Astrocyte (in vitro differentiated cells and primary cell): ENCODE results near the gene MYO1E. TPM values are rescaled to one million over a fixed set of nuclear protein-coding genes. Genes with fewer than 3 reads are reported as not detected.
A peak's percentile ranks its signal among the peaks of the same experiment; 100 is the strongest.
"Not testable (repeated sequence)": the region's sequence is repeated elsewhere in the genome, so short reads cannot be mapped to it uniquely, and the experiment has no call there.

Source experiments
- DNase-seq: peaks from one replicate; pipeline ENCODE4 v3.0.0-alpha.2; 2010; ENCODE audit warnings: low read depth
- FAIRE-seq: peaks from 2 replicates; lab custom pipeline; 2011; peaks lifted over from hg19 to GRCh38; lab: Jason Lieb, UNC
- H2AFZ ChIP-seq: 2 replicates; pipeline ENCODE4 v1.6.0; 2012; ENCODE audit warnings: low read depth, low read length, inconsistent platforms
- H3K27ac ChIP-seq: 2 replicates; pipeline ENCODE4 v1.5.1; 2011; ENCODE audit warnings: low read depth, low read length, inconsistent platforms
- H3K27me3 ChIP-seq: 2 replicates; pipeline ENCODE4 v1.6.0; 2011; ENCODE audit warnings: low read length, inconsistent platforms; ENCODE audit not compliant: insufficient read depth
- H3K36me3 ChIP-seq: 2 replicates; pipeline ENCODE4 v1.5.1; 2011; ENCODE audit warnings: low read length, inconsistent platforms; ENCODE audit not compliant: insufficient read depth
- H3K4me1 ChIP-seq: 2 replicates; pipeline ENCODE4 v1.5.1; 2011; ENCODE audit warnings: low read length, inconsistent platforms; ENCODE audit not compliant: insufficient read depth
- H3K4me2 ChIP-seq: 2 replicates; pipeline ENCODE4 v1.6.0; 2012; ENCODE audit warnings: low read length, inconsistent platforms
- H3K4me3 ChIP-seq: 2 replicates; pipeline ENCODE4 v1.5.1; 2011; ENCODE audit warnings: low read depth, mild to moderate bottlenecking, low read length, inconsistent platforms; ENCODE audit not compliant: insufficient read depth
- H3K79me2 ChIP-seq: 2 replicates; pipeline ENCODE4 v1.6.0; 2012; ENCODE audit warnings: mild to moderate bottlenecking, low read length, inconsistent platforms; ENCODE audit not compliant: insufficient read depth
- H3K9ac ChIP-seq: 2 replicates; pipeline ENCODE4 v1.6.0; 2012; ENCODE audit warnings: mild to moderate bottlenecking, low read length, inconsistent platforms
- H3K9me3 ChIP-seq: 2 replicates; pipeline ENCODE4 v1.5.1; 2012; ENCODE audit warnings: low read depth, mild to moderate bottlenecking, low read length, inconsistent platforms; ENCODE audit not compliant: insufficient read depth
- H4K20me1 ChIP-seq: 2 replicates; pipeline ENCODE4 v1.6.0; 2012; ENCODE audit warnings: low read length, inconsistent platforms; ENCODE audit not compliant: insufficient read depth
- H3K27ac Mint-ChIP-seq: one replicate; pipeline ENCODE4 v1.8.0; 2021; ENCODE audit warnings: mild to moderate bottlenecking, mixed read lengths; ENCODE audit not compliant: unreplicated experiment
- H3K27me3 Mint-ChIP-seq: one replicate; pipeline ENCODE4 v1.8.0; 2021; ENCODE audit warnings: low read depth, mixed read lengths; ENCODE audit not compliant: unreplicated experiment
- H3K36me3 Mint-ChIP-seq: one replicate; pipeline ENCODE4 v1.8.0; 2021; ENCODE audit warnings: low read depth, mixed read lengths; ENCODE audit not compliant: unreplicated experiment
- H3K4me1 Mint-ChIP-seq: one replicate; pipeline ENCODE4 v1.8.0; 2021; ENCODE audit warnings: low read depth, mixed read lengths; ENCODE audit not compliant: unreplicated experiment
- H3K4me3 Mint-ChIP-seq: one replicate; pipeline ENCODE4 v1.8.0; 2021; ENCODE audit warnings: mild to moderate bottlenecking, moderate library complexity, mixed read lengths; ENCODE audit not compliant: unreplicated experiment
- H3K9me3 Mint-ChIP-seq: one replicate; pipeline ENCODE4 v1.8.0; 2021; ENCODE audit warnings: mild to moderate bottlenecking, mixed read lengths; ENCODE audit not compliant: unreplicated experiment
- EZH2 ChIP-seq: IDR thresholded peaks from 2 replicates; pipeline ENCODE4 v1.6.1; 2012; ENCODE audit warnings: mild to moderate bottlenecking, low read length, inconsistent platforms; ENCODE audit not compliant: insufficient read depth
- total RNA-seq: library from RNA; stranded (reverse); gene quantifications from 2 replicates; pipeline ENCODE4 v1.2.1, GENCODE V29; 2021
- TF ChIP-seq, protein P1 (sequence below): IDR thresholded peaks from 2 replicates; pipeline ENCODE4 v1.5.1; 2011; ENCODE audit warnings: low read depth, mild to moderate bottlenecking, inconsistent platforms, low read length, moderate library complexity; ENCODE audit not compliant: insufficient read depth

Gene MYO1E
- total RNA-seq, 1 donor from 2014 or later, result 227 TPM

DNA sequence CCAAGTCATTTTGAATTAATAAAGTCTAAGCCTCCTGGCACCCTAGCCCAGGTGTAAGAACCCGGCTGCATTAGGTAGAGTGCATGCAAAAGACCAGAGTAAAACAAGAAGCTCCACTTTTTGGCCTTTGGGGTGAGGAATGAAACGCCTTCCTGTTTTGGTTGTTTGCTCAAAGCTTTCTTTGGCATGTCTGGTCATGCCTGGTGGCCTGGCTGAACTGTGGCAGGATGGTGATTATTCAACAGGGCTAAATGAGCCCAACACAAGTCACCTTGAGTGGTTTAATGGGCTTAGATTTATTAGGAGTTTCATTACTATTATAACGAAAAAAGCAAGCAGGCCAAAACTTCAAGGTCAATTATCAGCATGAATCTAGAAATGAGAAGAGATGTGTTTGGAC, 206.9 kb downstream of the MYO1E start:
- no peak for FAIRE-seq
- no peaks in the 10 kb centered on the region for H3K9me3 ChIP-seq
- H3K4me2 ChIP-seq, result no peak overlapping the region
- no peaks in the 10 kb centered on the region for H3K79me2 ChIP-seq
- H2AFZ ChIP-seq, result no peak overlapping the region
- no peaks in the 10 kb centered on the region for H3K27me3 ChIP-seq
- no peak overlapping the region for H3K9ac ChIP-seq
- H3K9me3 Mint-ChIP-seq, result no peaks in the 10 kb centered on the region
- no peak for DNase-seq
- H3K4me3 Mint-ChIP-seq, result no peak overlapping the region
- peak overlapping the region; percentile 53 for H3K27ac Mint-ChIP-seq
- H3K27ac ChIP-seq, result peak overlapping the region; percentile 12
- H3K36me3 ChIP-seq, result peaks cover 15% of the 10 kb centered on the region
- H3K4me1 ChIP-seq, result peaks cover 38% of the 10 kb centered on the region
- H3K4me1 Mint-ChIP-seq, result peaks cover 39% of the 10 kb centered on the region
- no peak overlapping the region for H3K4me3 ChIP-seq
- TF ChIP-seq, protein P1, sequence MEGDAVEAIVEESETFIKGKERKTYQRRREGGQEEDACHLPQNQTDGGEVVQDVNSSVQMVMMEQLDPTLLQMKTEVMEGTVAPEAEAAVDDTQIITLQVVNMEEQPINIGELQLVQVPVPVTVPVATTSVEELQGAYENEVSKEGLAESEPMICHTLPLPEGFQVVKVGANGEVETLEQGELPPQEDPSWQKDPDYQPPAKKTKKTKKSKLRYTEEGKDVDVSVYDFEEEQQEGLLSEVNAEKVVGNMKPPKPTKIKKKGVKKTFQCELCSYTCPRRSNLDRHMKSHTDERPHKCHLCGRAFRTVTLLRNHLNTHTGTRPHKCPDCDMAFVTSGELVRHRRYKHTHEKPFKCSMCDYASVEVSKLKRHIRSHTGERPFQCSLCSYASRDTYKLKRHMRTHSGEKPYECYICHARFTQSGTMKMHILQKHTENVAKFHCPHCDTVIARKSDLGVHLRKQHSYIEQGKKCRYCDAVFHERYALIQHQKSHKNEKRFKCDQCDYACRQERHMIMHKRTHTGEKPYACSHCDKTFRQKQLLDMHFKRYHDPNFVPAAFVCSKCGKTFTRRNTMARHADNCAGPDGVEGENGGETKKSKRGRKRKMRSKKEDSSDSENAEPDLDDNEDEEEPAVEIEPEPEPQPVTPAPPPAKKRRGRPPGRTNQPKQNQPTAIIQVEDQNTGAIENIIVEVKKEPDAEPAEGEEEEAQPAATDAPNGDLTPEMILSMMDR, result no peak
- no peak for TF ChIP-seq EZH2
- H3K36me3 Mint-ChIP-seq, result peaks cover 25% of the 10 kb centered on the region
- no peaks in the 10 kb centered on the region for H4K20me1 ChIP-seq
- H3K27me3 Mint-ChIP-seq, result no peaks in the 10 kb centered on the region

DNA sequence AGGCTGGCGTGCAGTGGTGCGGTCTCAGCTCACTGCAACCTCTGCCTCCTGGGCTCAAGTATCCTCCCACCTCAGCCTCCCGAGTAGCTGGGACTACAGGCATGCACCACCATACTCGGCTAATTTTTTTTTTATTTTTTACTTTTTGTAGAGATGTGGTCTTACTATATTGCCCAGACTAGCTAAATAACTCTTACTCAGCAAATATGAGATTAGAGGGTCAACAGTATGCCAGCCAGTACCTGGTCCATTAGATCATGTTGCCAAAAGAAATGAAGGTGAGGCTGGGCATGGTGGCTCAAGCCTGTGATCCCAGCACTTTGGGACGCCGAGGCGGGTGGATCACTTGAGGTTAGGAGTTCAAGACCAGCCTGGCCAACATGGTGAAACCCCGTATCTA, 210.6 kb downstream of the MYO1E start:
- not testable (repeated sequence) for H4K20me1 ChIP-seq, H3K27ac ChIP-seq, DNase-seq, H3K4me3 Mint-ChIP-seq, FAIRE-seq, H3K4me2 ChIP-seq, H3K9ac ChIP-seq, H3K9me3 ChIP-seq, H3K79me2 ChIP-seq, H3K9me3 Mint-ChIP-seq, H3K4me3 ChIP-seq, H2AFZ ChIP-seq, H3K27me3 ChIP-seq, H3K27me3 Mint-ChIP-seq, H3K27ac Mint-ChIP-seq
- Histone ChIP-seq H3K4me1 (peaks cover 10% of the 10 kb centered on the region), H3K36me3 (peaks cover 34% of the 10 kb centered on the region)
- Mint-ChIP-seq H3K4me1 (peaks cover 12% of the 10 kb centered on the region), H3K36me3 (peaks cover 33% of the 10 kb centered on the region)

DNA sequence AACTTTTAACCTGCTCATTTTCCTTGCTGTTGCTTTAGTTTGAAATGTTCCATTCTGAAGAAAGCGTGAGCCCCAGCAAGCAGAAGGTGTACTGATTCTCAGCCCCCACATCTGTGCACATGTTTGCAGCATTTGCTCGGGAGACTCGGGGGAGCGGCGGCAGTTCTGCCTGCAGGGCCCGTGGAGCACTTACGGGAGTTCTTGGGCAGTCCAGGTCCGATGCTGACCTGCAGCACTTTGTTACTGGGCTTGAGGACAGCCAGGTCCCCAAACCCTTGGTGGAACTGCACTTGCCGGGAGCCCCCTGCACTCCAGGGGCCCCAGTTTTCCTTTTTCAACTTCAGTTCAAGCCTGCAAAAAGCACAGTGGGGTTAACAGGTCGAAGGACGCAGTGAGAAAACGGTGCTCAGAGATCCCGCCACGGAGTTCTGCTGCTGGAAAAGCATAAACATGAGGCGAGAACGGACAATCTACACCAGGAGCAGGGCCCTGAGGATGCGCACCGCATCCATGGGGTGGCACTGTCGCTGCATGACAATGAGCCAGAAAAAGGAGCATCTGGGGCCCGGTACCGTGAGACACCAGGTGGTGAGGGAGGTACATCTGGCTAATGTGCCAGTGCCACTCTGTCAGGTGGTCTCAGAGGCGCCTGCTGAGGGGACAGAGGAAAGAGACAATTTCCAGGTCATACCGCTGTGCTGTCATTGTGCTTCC, 211.6 kb downstream of the MYO1E start:
- TF ChIP-seq, protein P1, result peak; percentile 40
- no peak for TF ChIP-seq EZH2
- DNase-seq, result no peak
- H3K36me3 Mint-ChIP-seq, result peaks cover 33% of the 10 kb centered on the region

More for the DNA sequence above, 211.6 kb downstream of the MYO1E start:
- Histone ChIP-seq H3K27me3 (no peaks in the 10 kb centered on the region), H3K79me2 (no peaks in the 10 kb centered on the region), H3K27ac (no peak overlapping the region), H2AFZ (no peak overlapping the region), H3K4me1 (peaks cover 8% of the 10 kb centered on the region), H3K36me3 (peaks cover 34% of the 10 kb centered on the region), H3K4me3 (no peak overlapping the region), H3K4me2 (no peak overlapping the region), H3K9ac (no peak overlapping the region), H4K20me1 (no peaks in the 10 kb centered on the region), H3K9me3 (no peaks in the 10 kb centered on the region)
- H3K27ac Mint-ChIP-seq, result no peak overlapping the region
- H3K4me3 Mint-ChIP-seq, result no peak overlapping the region
- no peaks in the 10 kb centered on the region for H3K9me3 Mint-ChIP-seq
- no peak for FAIRE-seq
- H3K27me3 Mint-ChIP-seq, result no peaks in the 10 kb centered on the region
- H3K4me1 Mint-ChIP-seq, result peaks cover 9% of the 10 kb centered on the region
